GM23338 (cell line): ENCODE measurements around the gene IPPK. TPM values are rescaled to one million over a fixed set of nuclear protein-coding genes. Genes with fewer than 3 reads are reported as not detected.

Experiments used
- ATAC-seq: fragments of 200-7000 bp; cut with Tn5 transposase; 3 replicates; pipeline ENCODE4 v1.9.1; 2020
- DNase-seq: peaks from one replicate; pipeline ENCODE4 v3.0.0-alpha.2; 2015; ENCODE audit warnings: low spot score
- H2AFZ ChIP-seq: fragments of 200-600 bp; sonication (generic); 2 replicates; pipeline ENCODE4 v1.8.0; 2016; ENCODE audit warnings: antibody characterized with exemption, mild to moderate bottlenecking, moderate library complexity
- H3F3A ChIP-seq: fragments of 200-600 bp; sonication (generic); replicated peaks from 2 replicates; pipeline ENCODE4 v1.8.0; 2017; ENCODE audit warnings: antibody characterized with exemption, mixed run types, low read depth
- H3K27ac ChIP-seq: fragments of 200-600 bp; sonication (generic); 2 replicates; pipeline ENCODE4 v1.6.1; 2016; ENCODE audit warnings: low read depth
- H3K27me3 ChIP-seq: fragments of 200-600 bp; sonication (generic); 2 replicates; pipeline ENCODE4 v1.8.0; 2016; ENCODE audit warnings: mild to moderate bottlenecking, mixed run types, moderate library complexity; ENCODE audit not compliant: insufficient read depth
- H3K36me3 ChIP-seq: fragments of 200-600 bp; sonication (generic); 2 replicates; pipeline ENCODE4 v1.8.0; 2016; ENCODE audit warnings: mild to moderate bottlenecking; ENCODE audit not compliant: insufficient read depth
- H3K4me1 ChIP-seq: fragments of 200-600 bp; sonication (generic); 2 replicates; pipeline ENCODE4 v1.8.0; 2016; ENCODE audit warnings: mild to moderate bottlenecking, moderate library complexity; ENCODE audit not compliant: insufficient read depth
- H3K4me2 ChIP-seq: fragments of 200-600 bp; sonication (generic); 2 replicates; pipeline ENCODE4 v1.7.1; 2017; ENCODE audit warnings: mixed run types
- H3K4me3 ChIP-seq: fragments of 200-600 bp; sonication (generic); 2 replicates; pipeline ENCODE4 v1.6.1; 2016; ENCODE audit warnings: mixed run types
- H3K79me2 ChIP-seq: fragments of 200-600 bp; sonication (generic); replicated peaks from 2 replicates; pipeline ENCODE4 v1.8.0; 2017; ENCODE audit warnings: mild to moderate bottlenecking; ENCODE audit not compliant: insufficient read depth
- H3K9me2 ChIP-seq: fragments of 200-600 bp; sonication (generic); 2 replicates; pipeline ENCODE4 v1.8.0; 2017; ENCODE audit not compliant: insufficient read depth
- H4K20me1 ChIP-seq: fragments of 200-600 bp; sonication (generic); replicated peaks from 2 replicates; pipeline ENCODE4 v1.8.0; 2017; ENCODE audit warnings: mild to moderate bottlenecking; ENCODE audit not compliant: insufficient read depth
- H3K27ac Mint-ChIP-seq: 2 replicates; pipeline ENCODE4 v1.8.0; 2020; ENCODE audit warnings: inconsistent platforms, mild to moderate bottlenecking, moderate library complexity, mixed read lengths
- H3K27me3 Mint-ChIP-seq: 3 replicates; pipeline ENCODE4 v1.8.0; 2022; ENCODE audit warnings: low read depth, mild to moderate bottlenecking, moderate library complexity, mixed read lengths, inconsistent platforms; ENCODE audit not compliant: insufficient read depth, poor library complexity
- H3K36me3 Mint-ChIP-seq: 3 replicates; pipeline ENCODE4 v1.8.0; 2021; ENCODE audit warnings: low read depth, mild to moderate bottlenecking, inconsistent platforms, moderate library complexity, mixed read lengths
- H3K4me1 Mint-ChIP-seq: 3 replicates; pipeline ENCODE4 v1.8.0; 2020; ENCODE audit warnings: mild to moderate bottlenecking, inconsistent platforms, mixed read lengths
- H3K4me3 Mint-ChIP-seq: 3 replicates; pipeline ENCODE4 v1.8.0; 2021; ENCODE audit warnings: moderate library complexity, mild to moderate bottlenecking, inconsistent platforms, mixed read lengths
- H3K9me3 Mint-ChIP-seq: 3 replicates; pipeline ENCODE4 v1.8.0; 2020; ENCODE audit warnings: moderate library complexity, mild to moderate bottlenecking, inconsistent platforms, mixed read lengths
- CREB1 ChIP-seq: fragments of 250-450 bp; sonication (Bioruptor Pico); IDR thresholded peaks from 2 replicates; pipeline ENCODE4 v1.5.0; 2020; ENCODE audit warnings: low read depth, mild to moderate bottlenecking, moderate library complexity
- CTCF ChIP-seq, 2 experiments: fragments of 200-600 bp in 1 of 2; sonication (generic) in 1 of 2; conservative IDR thresholded peaks; 2 replicates each; pipeline versions ENCODE4 v1.5.1 to v1.6.1; 2016 to 2017; ENCODE audit warnings: antibody characterized with exemption in 2 of 2, low read depth in 2 of 2, mild to moderate bottlenecking in 2 of 2, moderate library complexity in 1 of 2
- ETS1 ChIP-seq: IDR thresholded peaks from 2 replicates; pipeline ENCODE4 v1.6.1; 2016; ENCODE audit warnings: antibody characterized with exemption
- EZH2 ChIP-seq: fragments of 200-600 bp; sonication (generic); IDR thresholded peaks from one replicate; pipeline ENCODE4 v1.8.0; 2017; ENCODE audit warnings: antibody characterized with exemption, mild to moderate bottlenecking, low read depth; ENCODE audit not compliant: unreplicated experiment
- EZH2phosphoT487 ChIP-seq: fragments of 200-600 bp; sonication (generic); IDR thresholded peaks from one replicate; pipeline ENCODE4 v1.8.1; 2018; ENCODE audit warnings: antibody characterized with exemption; ENCODE audit not compliant: unreplicated experiment
- JUNB ChIP-seq: IDR thresholded peaks from one replicate; pipeline ENCODE4 v1.6.1; 2016; ENCODE audit warnings: antibody characterized with exemption; ENCODE audit not compliant: unreplicated experiment
- NANOG ChIP-seq: IDR thresholded peaks from 2 replicates; pipeline ENCODE4 v1.6.1; 2016; ENCODE audit warnings: antibody characterized with exemption, borderline replicate concordance
- POLR2AphosphoS5 ChIP-seq: IDR thresholded peaks from 2 replicates; pipeline ENCODE4 v1.6.1; 2016; ENCODE audit warnings: antibody characterized with exemption, low read depth
- STAT1 ChIP-seq: IDR thresholded peaks from one replicate; pipeline ENCODE4 v1.6.1; 2016; ENCODE audit warnings: antibody characterized with exemption; ENCODE audit not compliant: unreplicated experiment
- ZNF114 ChIP-seq: fragments of 250-450 bp; sonication (Bioruptor Pico); IDR thresholded peaks from 2 replicates; pipeline ENCODE4 v1.5.0; 2020; ENCODE audit warnings: mild to moderate bottlenecking, moderate library complexity
- ZNF331 ChIP-seq: fragments of 250-450 bp; sonication (Bioruptor Pico); IDR thresholded peaks from 2 replicates; pipeline ENCODE4 v1.5.0; 2020; ENCODE audit warnings: low read depth, mild to moderate bottlenecking, moderate library complexity
- ZNF462 ChIP-seq: fragments of 250-450 bp; sonication (Bioruptor Pico); IDR thresholded peaks from 2 replicates; pipeline ENCODE4 v1.5.0; 2020; ENCODE audit warnings: mild to moderate bottlenecking, moderate library complexity
- polyA plus RNA-seq: library from polyadenylated mRNA; unstranded; fragments of >200 nt; fragmentation: Nextera tagmentation; extraction: Ambion mirVana; gene quantifications from 2 replicates; pipeline ENCODE4 v1.2.1, GENCODE V29; 2016
- total RNA-seq: library from RNA; depleted of rRNA; stranded (reverse); fragments of >200 nt; shearing (Covaris generic); gene quantifications from 2 replicates; pipeline ENCODE4 v1.2.3, GENCODE V29; 2014
- TF ChIP-seq, protein P1 (sequence below): IDR thresholded peaks from one replicate; pipeline ENCODE4 v1.6.1; 2018; ENCODE audit warnings: antibody characterized with exemption; ENCODE audit not compliant: unreplicated experiment

The IPPK gene
- total and polyA plus RNA-seq, 2 experiments from 2014 or later: 6.5 to 17.5 TPM

DNA sequence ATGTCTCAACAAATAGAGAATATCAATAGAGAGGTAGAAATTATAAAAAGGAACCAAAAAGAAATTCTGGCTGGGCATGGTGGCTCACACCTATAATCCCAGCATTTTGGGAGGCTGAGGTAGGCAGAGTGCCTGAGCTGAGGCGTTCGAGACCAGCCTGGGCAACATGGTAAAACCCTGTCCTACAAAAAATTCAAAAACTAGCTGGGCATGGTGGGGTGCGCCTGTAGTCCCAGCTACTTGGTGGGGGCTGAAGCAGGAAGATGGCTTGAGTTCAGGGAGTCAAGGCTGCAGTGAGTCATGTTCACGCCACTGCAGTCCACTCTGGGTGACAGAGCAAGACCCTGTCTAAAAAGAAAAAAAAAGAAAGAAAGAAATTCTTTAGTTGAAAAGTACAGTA is 24.9 kb downstream of the IPPK start:
- Histone ChIP-seq H3K4me2 (no peak overlapping the region), H3F3A (no peaks in the 10 kb centered on the region), H4K20me1 (peaks cover 8% of the 10 kb centered on the region; the same call in 1 of the 2 replicates), H2AFZ (no peak overlapping the region), H3K27ac (no peak overlapping the region), H3K27me3 (no peaks in the 10 kb centered on the region), H3K9me2 (no peaks in the 10 kb centered on the region), H3K36me3 (peaks cover 9% of the 10 kb centered on the region), H3K79me2 (no peaks in the 10 kb centered on the region), H3K4me1 (no peaks in the 10 kb centered on the region), H3K4me3 (no peak overlapping the region)
- Mint-ChIP-seq H3K9me3 (no peaks in the 10 kb centered on the region), H3K4me1 (no peaks in the 10 kb centered on the region; the same call in 2 of the 3 replicates), H3K36me3 (peaks cover 62% of the 10 kb centered on the region), H3K4me3 (no peak overlapping the region), H3K27me3 (peaks cover 2% of the 10 kb centered on the region), H3K27ac (no peak overlapping the region)
- TF ChIP-seq EZH2: no peak
- TF ChIP-seq EZH2phosphoT487: no peak
- TF ChIP-seq STAT1: no peak
- TF ChIP-seq JUNB: no peak
- no peak for TF ChIP-seq ETS1
- TF ChIP-seq CTCF (conservative IDR thresholded peaks at IDR 0.05; ENCODE audit: low read depth in 2 of 2): no peak
- TF ChIP-seq, protein P1, sequence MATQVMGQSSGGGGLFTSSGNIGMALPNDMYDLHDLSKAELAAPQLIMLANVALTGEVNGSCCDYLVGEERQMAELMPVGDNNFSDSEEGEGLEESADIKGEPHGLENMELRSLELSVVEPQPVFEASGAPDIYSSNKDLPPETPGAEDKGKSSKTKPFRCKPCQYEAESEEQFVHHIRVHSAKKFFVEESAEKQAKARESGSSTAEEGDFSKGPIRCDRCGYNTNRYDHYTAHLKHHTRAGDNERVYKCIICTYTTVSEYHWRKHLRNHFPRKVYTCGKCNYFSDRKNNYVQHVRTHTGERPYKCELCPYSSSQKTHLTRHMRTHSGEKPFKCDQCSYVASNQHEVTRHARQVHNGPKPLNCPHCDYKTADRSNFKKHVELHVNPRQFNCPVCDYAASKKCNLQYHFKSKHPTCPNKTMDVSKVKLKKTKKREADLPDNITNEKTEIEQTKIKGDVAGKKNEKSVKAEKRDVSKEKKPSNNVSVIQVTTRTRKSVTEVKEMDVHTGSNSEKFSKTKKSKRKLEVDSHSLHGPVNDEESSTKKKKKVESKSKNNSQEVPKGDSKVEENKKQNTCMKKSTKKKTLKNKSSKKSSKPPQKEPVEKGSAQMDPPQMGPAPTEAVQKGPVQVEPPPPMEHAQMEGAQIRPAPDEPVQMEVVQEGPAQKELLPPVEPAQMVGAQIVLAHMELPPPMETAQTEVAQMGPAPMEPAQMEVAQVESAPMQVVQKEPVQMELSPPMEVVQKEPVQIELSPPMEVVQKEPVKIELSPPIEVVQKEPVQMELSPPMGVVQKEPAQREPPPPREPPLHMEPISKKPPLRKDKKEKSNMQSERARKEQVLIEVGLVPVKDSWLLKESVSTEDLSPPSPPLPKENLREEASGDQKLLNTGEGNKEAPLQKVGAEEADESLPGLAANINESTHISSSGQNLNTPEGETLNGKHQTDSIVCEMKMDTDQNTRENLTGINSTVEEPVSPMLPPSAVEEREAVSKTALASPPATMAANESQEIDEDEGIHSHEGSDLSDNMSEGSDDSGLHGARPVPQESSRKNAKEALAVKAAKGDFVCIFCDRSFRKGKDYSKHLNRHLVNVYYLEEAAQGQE: no peak
- TF ChIP-seq NANOG: no peak
- TF ChIP-seq ZNF462 (CRISPR knock-in tag): no peak
- TF ChIP-seq POLR2AphosphoS5: no peak
- TF ChIP-seq ZNF331: no peak
- TF ChIP-seq ZNF114 (CRISPR knock-in tag): no peak
- no peak for TF ChIP-seq CREB1
- no peak for ATAC-seq
- DNase-seq: no peak
